HepG2 (cell line): ENCODE measurements around the gene ARL8B. TPM values are rescaled to one million over a fixed set of nuclear protein-coding genes. Genes with fewer than 3 reads are reported as not detected.

Experiments used
- CAMTA2 ChIP-seq: sonication (generic); formaldehyde crosslinking; IDR thresholded peaks from 2 replicates; pipeline ENCODE4 v1.4.0; 2020; ENCODE audit warnings: mild to moderate bottlenecking, missing genetic modification reagents, borderline replicate concordance
- DNMT3B ChIP-seq: conservative IDR thresholded peaks from 2 replicates; pipeline ENCODE4 v1.6.1; 2016; ENCODE audit warnings: missing biosample characterization, control low read depth
- FOXO1 ChIP-seq: sonication (generic); formaldehyde crosslinking; IDR thresholded peaks from 2 replicates; pipeline ENCODE4 v1.4.0; 2020; ENCODE audit warnings: missing genetic modification reagents
- KLF15 ChIP-seq: sonication (generic); formaldehyde crosslinking; IDR thresholded peaks from 2 replicates; pipeline ENCODE4 v1.8.1; 2023; ENCODE audit warnings: borderline replicate concordance, mild to moderate bottlenecking, inconsistent platforms, missing genetic modification reagents, mixed read lengths
- MBNL3 ChIP-seq: fragments of 250-450 bp; sonication (Bioruptor Pico); conservative IDR thresholded peaks from 2 replicates; pipeline ENCODE4 v1.8.0; 2022; ENCODE audit warnings: mild to moderate bottlenecking, inconsistent platforms
- MED1 ChIP-seq: sonication (generic); formaldehyde crosslinking; IDR thresholded peaks from 2 replicates; pipeline ENCODE4 v1.4.0; 2020; ENCODE audit warnings: missing genetic modification reagents
- MZF1 ChIP-seq: sonication (generic); formaldehyde crosslinking; IDR thresholded peaks from 2 replicates; pipeline ENCODE4 v1.8.1; 2023; ENCODE audit warnings: mild to moderate bottlenecking, missing genetic modification reagents, borderline replicate concordance
- PCBP2 ChIP-seq: fragments of 200-400 bp; formaldehyde crosslinking; optimal IDR thresholded peaks from 2 replicates; pipeline ENCODE3; 2018; ENCODE audit warnings: low read length, low read depth; ENCODE audit not compliant: poor library complexity, severe bottlenecking
- RBFOX2 ChIP-seq: fragments of 200-400 bp; formaldehyde crosslinking; IDR thresholded peaks from 2 replicates; pipeline ENCODE4 v1.6.1; 2017; ENCODE audit warnings: low read depth, mild to moderate bottlenecking, low read length
- TBP ChIP-seq: sonication (generic); formaldehyde crosslinking; IDR thresholded peaks from 2 replicates; pipeline ENCODE4 v1.5.0; 2020; ENCODE audit warnings: missing genetic modification reagents
- YEATS4 ChIP-seq: sonication (generic); formaldehyde crosslinking; IDR thresholded peaks from 2 replicates; pipeline ENCODE4 v1.4.0; 2020; ENCODE audit warnings: missing genetic modification reagents, borderline replicate concordance
- ZNF160 ChIP-seq: sonication (generic); formaldehyde crosslinking; IDR thresholded peaks from 2 replicates; pipeline ENCODE4 v1.8.0; 2022; ENCODE audit warnings: mild to moderate bottlenecking, inconsistent platforms, missing genetic modification reagents
- ZNF230 ChIP-seq: sonication (generic); formaldehyde crosslinking; IDR thresholded peaks from 2 replicates; pipeline ENCODE4 v1.4.0; 2020; ENCODE audit warnings: mild to moderate bottlenecking, missing genetic modification reagents
- ZNF251 ChIP-seq: sonication (generic); formaldehyde crosslinking; IDR thresholded peaks from 2 replicates; pipeline ENCODE4 v1.9.0; 2021; ENCODE audit warnings: mild to moderate bottlenecking, missing genetic modification reagents
- ZNF672 ChIP-seq: sonication (generic); formaldehyde crosslinking; IDR thresholded peaks from 2 replicates; pipeline ENCODE4 v1.8.1; 2022; ENCODE audit warnings: missing genetic modification reagents
- ZNF7 ChIP-seq: IDR thresholded peaks from 2 replicates; pipeline ENCODE4 v1.6.1; 2016; ENCODE audit warnings: missing biosample characterization, missing genetic modification reagents
- ZNF709 ChIP-seq: sonication (generic); formaldehyde crosslinking; IDR thresholded peaks from 2 replicates; pipeline ENCODE4 v1.5.0; 2020; ENCODE audit warnings: mild to moderate bottlenecking, missing genetic modification reagents
- polyA plus RNA-seq, 8 experiments: library from polyadenylated mRNA; depleted of rRNA in 3 of 8; stranded (reverse) in 7 of 8; unstranded in 1 of 8; fragments of >200 nt; fragmentation: Illumina TruSeq in 4 of 8; extraction: Trizol in 4 of 8; gene quantifications; 2 replicates each; pipeline versions ENCODE4 v1.2.1 to v1.2.3, GENCODE V29; 2011 to 2016; ENCODE audit warnings: low read depth in 4 of 8, missing spikeins in 1 of 8, mixed read lengths in 1 of 8; ENCODE audit not compliant: insufficient read depth in 1 of 8
- total RNA-seq, 5 experiments: library from RNA; depleted of rRNA; stranded (reverse); fragments of >200 nt; fragmentation: Illumina TruSeq; extraction: Trizol; gene quantifications; 2 replicates each; pipeline ENCODE4 v1.2.3, GENCODE V29; 2016; ENCODE audit warnings: low read depth in 1 of 5
- TF ChIP-seq, protein P1 (sequence below): sonication (generic); formaldehyde crosslinking; IDR thresholded peaks from 2 replicates; pipeline ENCODE4 v1.4.0; 2020; ENCODE audit warnings: missing genetic modification reagents, mild to moderate bottlenecking, borderline replicate concordance
- TF ChIP-seq, protein P2 (sequence below): sonication (generic); formaldehyde crosslinking; IDR thresholded peaks from 2 replicates; pipeline ENCODE4 v1.4.0; 2020; ENCODE audit warnings: low read depth, missing genetic modification reagents
- TF ChIP-seq, protein P3 (sequence below): sonication (generic); formaldehyde crosslinking; IDR thresholded peaks from 2 replicates; pipeline ENCODE4 v1.8.1; 2022; ENCODE audit warnings: mild to moderate bottlenecking, missing genetic modification reagents

ARL8B gene
- total and polyA plus RNA-seq, 2 of the 13 experiments (the other 11 are each of a cell fraction or from before 2014, with no cell fraction given): 23.5 to 30.4 TPM

DNA sequence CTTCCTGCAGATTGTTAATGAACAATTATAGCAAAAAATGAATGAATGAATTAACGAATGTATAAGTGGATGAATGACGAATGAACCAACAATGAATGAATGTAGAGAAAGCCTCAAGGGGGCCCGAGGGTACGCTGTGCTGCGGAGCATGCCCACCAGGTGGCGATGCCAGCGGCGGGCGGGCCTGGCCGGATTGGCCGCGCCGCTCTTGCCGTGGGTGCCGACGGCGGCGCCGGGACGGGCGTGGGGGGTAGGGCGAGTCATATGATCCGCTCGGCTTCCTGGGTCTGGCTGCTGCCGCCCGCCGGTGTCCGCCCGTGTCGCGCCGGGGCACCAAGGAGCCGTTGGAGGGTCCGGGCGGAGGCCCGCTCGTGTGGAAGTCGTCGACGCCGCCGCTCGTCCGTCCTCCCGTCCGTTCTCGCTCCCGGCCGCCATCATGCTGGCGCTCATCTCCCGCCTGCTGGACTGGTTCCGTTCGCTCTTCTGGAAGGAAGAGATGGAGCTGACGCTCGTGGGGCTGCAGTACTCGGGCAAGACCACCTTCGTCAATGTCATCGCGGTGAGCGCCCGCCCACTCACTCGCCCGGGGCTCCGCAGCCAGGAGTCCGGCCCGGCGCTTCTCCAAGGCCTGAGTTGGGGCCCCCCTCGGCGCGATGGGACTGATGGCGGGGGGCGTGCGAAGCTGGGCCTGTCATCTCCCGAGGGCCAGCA lies at the start of gene ARL8B (continued):
- no peak for TF ChIP-seq TBP (CRISPR knock-in tag)
- TF ChIP-seq, protein P1, sequence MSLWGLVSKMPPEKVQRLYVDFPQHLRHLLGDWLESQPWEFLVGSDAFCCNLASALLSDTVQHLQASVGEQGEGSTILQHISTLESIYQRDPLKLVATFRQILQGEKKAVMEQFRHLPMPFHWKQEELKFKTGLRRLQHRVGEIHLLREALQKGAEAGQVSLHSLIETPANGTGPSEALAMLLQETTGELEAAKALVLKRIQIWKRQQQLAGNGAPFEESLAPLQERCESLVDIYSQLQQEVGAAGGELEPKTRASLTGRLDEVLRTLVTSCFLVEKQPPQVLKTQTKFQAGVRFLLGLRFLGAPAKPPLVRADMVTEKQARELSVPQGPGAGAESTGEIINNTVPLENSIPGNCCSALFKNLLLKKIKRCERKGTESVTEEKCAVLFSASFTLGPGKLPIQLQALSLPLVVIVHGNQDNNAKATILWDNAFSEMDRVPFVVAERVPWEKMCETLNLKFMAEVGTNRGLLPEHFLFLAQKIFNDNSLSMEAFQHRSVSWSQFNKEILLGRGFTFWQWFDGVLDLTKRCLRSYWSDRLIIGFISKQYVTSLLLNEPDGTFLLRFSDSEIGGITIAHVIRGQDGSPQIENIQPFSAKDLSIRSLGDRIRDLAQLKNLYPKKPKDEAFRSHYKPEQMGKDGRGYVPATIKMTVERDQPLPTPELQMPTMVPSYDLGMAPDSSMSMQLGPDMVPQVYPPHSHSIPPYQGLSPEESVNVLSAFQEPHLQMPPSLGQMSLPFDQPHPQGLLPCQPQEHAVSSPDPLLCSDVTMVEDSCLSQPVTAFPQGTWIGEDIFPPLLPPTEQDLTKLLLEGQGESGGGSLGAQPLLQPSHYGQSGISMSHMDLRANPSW (CRISPR knock-in tag): no peak; the same call in 1 of the 2 replicates
- peak; percentile 86 for TF ChIP-seq MED1
- TF ChIP-seq DNMT3B (CRISPR knock-in tag): no peak
- TF ChIP-seq, protein P2, sequence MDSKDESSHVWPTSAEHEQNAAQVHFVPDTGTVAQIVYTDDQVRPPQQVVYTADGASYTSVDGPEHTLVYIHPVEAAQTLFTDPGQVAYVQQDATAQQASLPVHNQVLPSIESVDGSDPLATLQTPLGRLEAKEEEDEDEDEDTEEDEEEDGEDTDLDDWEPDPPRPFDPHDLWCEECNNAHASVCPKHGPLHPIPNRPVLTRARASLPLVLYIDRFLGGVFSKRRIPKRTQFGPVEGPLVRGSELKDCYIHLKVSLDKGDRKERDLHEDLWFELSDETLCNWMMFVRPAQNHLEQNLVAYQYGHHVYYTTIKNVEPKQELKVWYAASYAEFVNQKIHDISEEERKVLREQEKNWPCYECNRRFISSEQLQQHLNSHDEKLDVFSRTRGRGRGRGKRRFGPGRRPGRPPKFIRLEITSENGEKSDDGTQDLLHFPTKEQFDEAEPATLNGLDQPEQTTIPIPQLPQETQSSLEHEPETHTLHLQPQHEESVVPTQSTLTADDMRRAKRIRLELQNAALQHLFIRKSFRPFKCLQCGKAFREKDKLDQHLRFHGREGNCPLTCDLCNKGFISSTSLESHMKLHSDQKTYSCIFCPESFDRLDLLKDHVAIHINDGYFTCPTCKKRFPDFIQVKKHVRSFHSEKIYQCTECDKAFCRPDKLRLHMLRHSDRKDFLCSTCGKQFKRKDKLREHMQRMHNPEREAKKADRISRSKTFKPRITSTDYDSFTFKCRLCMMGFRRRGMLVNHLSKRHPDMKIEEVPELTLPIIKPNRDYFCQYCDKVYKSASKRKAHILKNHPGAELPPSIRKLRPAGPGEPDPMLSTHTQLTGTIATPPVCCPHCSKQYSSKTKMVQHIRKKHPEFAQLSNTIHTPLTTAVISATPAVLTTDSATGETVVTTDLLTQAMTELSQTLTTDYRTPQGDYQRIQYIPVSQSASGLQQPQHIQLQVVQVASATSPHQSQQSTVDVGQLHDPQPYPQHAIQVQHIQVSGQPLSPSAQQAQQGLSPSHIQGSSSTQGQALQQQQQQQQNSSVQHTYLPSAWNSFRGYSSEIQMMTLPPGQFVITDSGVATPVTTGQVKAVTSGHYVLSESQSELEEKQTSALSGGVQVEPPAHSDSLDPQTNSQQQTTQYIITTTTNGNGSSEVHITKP (CRISPR knock-in tag): no peak
- TF ChIP-seq CAMTA2 (CRISPR knock-in tag): peak; percentile 83; the same call in 1 of the 2 replicates
- peak; percentile 96 for TF ChIP-seq RBFOX2
- TF ChIP-seq ZNF7 (CRISPR knock-in tag): no peak
- no peak for TF ChIP-seq MBNL3
- TF ChIP-seq ZNF709 (CRISPR knock-in tag): peak; percentile 85; the same call in 1 of the 2 replicates
- peak; percentile 56 for TF ChIP-seq FOXO1 (CRISPR knock-in tag)
- TF ChIP-seq ZNF230 (CRISPR knock-in tag): no peak
- 0 out of 2 replicates have a peak, but pooled peaks have one; percentile 54 for TF ChIP-seq KLF15
- TF ChIP-seq ZNF160 (CRISPR knock-in tag): peak; percentile 94
- TF ChIP-seq ZNF672 (CRISPR knock-in tag): no peak
- peak; percentile 95 for TF ChIP-seq YEATS4
- no peak for TF ChIP-seq MZF1
- TF ChIP-seq ZNF251: no peak
- TF ChIP-seq, protein P3, sequence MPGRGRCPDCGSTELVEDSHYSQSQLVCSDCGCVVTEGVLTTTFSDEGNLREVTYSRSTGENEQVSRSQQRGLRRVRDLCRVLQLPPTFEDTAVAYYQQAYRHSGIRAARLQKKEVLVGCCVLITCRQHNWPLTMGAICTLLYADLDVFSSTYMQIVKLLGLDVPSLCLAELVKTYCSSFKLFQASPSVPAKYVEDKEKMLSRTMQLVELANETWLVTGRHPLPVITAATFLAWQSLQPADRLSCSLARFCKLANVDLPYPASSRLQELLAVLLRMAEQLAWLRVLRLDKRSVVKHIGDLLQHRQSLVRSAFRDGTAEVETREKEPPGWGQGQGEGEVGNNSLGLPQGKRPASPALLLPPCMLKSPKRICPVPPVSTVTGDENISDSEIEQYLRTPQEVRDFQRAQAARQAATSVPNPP: peak; percentile 44; the same call in 1 of the 2 replicates
- TF ChIP-seq PCBP2: no peak
